Ovary (tissue), 3 donors: Measurements from ENCODE around the gene SMG6.

ENCODE experiments used
- EP300 ChIP-seq: sonication (generic); formaldehyde crosslinking; IDR thresholded peaks from one replicate; pipeline ENCODE4 v1.6.1; 2017; ENCODE audit warnings: antibody characterized with exemption
- TF ChIP-seq, protein P1 (sequence below), 3 donors: fragments of 450-650 bp in 2 of 3; fragments of 200-600 bp in 1 of 3; IDR thresholded peaks; one replicate each; pipeline versions ENCODE4 v1.5.1 to v1.8.0; 2016 to 2022; ENCODE audit warnings: antibody characterized with exemption in 3 of 3, mild to moderate bottlenecking in 1 of 3
- donor health status: DM: no; HTN: no; CAD: no.

DNA sequence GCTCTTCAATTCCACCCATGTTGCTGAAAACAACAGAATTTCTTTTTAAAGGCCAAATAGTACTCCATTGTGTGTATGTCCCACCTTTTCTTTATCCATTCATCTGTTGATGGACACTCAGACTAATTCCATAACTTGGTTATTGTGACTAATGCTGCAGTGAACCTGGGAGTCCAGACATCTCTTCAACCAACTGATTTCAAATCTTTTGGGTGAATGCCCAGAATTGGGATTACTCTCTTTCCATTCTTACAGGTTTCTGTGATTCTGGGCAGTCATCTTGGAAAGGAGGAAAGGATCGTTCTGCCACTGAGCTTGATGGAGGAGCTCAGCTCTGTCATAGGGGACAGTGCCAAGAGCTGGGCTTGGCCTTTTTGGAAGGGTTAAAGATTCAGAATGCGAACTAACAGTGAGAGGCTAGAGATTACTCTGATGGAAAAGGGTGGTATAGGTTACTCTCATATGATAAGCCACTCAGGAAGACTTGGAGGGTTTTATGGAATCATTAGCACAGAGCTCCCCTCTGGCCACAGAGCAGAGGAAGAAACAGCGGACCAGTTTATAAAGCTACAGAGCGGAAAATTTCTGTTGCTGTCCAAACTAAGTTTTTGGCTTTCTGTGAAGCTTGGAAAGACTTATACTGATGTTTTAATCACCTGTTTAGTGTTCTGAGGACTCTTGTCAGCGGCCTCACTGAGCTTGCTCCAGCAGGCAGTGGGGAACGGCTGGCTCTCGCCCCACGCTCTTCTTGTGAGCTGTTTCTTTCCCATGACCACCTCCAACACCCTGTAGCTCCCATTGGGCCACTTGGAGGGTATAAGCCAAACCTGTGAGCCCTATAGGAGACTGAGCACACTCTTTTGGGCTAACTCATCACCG lies 200.4 kb downstream of the SMG6 start:
- TF ChIP-seq, protein P1, sequence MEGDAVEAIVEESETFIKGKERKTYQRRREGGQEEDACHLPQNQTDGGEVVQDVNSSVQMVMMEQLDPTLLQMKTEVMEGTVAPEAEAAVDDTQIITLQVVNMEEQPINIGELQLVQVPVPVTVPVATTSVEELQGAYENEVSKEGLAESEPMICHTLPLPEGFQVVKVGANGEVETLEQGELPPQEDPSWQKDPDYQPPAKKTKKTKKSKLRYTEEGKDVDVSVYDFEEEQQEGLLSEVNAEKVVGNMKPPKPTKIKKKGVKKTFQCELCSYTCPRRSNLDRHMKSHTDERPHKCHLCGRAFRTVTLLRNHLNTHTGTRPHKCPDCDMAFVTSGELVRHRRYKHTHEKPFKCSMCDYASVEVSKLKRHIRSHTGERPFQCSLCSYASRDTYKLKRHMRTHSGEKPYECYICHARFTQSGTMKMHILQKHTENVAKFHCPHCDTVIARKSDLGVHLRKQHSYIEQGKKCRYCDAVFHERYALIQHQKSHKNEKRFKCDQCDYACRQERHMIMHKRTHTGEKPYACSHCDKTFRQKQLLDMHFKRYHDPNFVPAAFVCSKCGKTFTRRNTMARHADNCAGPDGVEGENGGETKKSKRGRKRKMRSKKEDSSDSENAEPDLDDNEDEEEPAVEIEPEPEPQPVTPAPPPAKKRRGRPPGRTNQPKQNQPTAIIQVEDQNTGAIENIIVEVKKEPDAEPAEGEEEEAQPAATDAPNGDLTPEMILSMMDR (IDR thresholded peaks at IDR 0.05), result no peak
- TF ChIP-seq EP300, result no peak
